Measurements from ENCODE around the gene PCCA.

Gene PCCA

GRCh38 chr13:100333141-100333540 lies 244.2 kb downstream of the PCCA start:
- Histone ChIP-seq H3K4me2 (ENCODE audit: low read length, poor library complexity, severe bottlenecking) (no peak overlapping the region), H2BK15ac (ENCODE audit: low read depth, poor library complexity, severe bottlenecking) (no peak overlapping the region), H3K18ac (ENCODE audit: low read depth in 1 of 2, low read length in 2 of 2) (no peak overlapping the region), H2BK5ac (ENCODE audit: low read depth, low read length, poor library complexity, severe bottlenecking) (no peak overlapping the region), H3K4me1 (ENCODE audit: control insufficient read depth, insufficient read depth, low read depth, low read length) (peaks cover 3% of the 10 kb centered on the region), H3K4me3 (ENCODE audit: insufficient read depth in 1 of 2, low read depth in 1 of 2, low read length in 2 of 2) (no peak overlapping the region), H3K14ac (ENCODE audit: low read length in 2 of 2) (no peak overlapping the region), H3K36me3 (ENCODE audit: control insufficient read depth in 1 of 2, insufficient read depth in 2 of 2, low read depth in 1 of 2, low read length in 2 of 2) (peaks cover 20 to 34% of the 10 kb centered on the region in 2 experiments), H4K91ac (ENCODE audit: low read length) (no peak overlapping the region), H3K9ac (ENCODE audit: low read length) (no peak overlapping the region), H3K23ac (ENCODE audit: low read length in 2 of 2) (no peak overlapping the region), H3K9me3 (ENCODE audit: control insufficient read depth, low read length) (peaks cover 20% of the 10 kb centered on the region), H2AK5ac (ENCODE audit: low read length, severe bottlenecking) (no peak overlapping the region), H3K27me3 (ENCODE audit: control insufficient read depth in 1 of 2, insufficient read depth in 1 of 2, low read length in 2 of 2) (no peaks in the 10 kb centered on the region), H2BK120ac (ENCODE audit: low read depth, low read length) (no peak overlapping the region), H3K27ac (ENCODE audit: low read length, poor library complexity, severe bottlenecking) (no peak overlapping the region), H4K8ac (ENCODE audit: low read length) (no peak overlapping the region), H3K79me1 (replicated peaks; ENCODE audit: low read length, poor library complexity, severe bottlenecking) (peaks cover 10% of the 10 kb centered on the region), H3K4ac (ENCODE audit: low read depth in 1 of 2, low read length in 2 of 2) (no peak overlapping the region), H2AFZ (ENCODE audit: low read depth, low read length) (no peak overlapping the region), H2BK12ac (ENCODE audit: low read length in 2 of 2) (no peak overlapping the region)
- DNase-seq, result no peak
- no CpG with 5 or more reads among the region's 1 CpG for WGBS

- no peak overlapping the region for H4K91ac ChIP-seq (ENCODE audit: low read length)
- H3K4me1 ChIP-seq (ENCODE audit: control insufficient read depth, insufficient read depth, low read depth, low read length), result peaks cover 3% of the 10 kb centered on the region
- no peak overlapping the region for H3K4me2 ChIP-seq (ENCODE audit: low read length, poor library complexity, severe bottlenecking)
- H2AK5ac ChIP-seq (ENCODE audit: low read length, severe bottlenecking), result no peak overlapping the region
- H3K27ac ChIP-seq (ENCODE audit: low read length, poor library complexity, severe bottlenecking), result peak overlapping the region; percentile 49
- H2BK5ac ChIP-seq (ENCODE audit: low read depth, low read length, poor library complexity, severe bottlenecking), result no peak overlapping the region
- no peak overlapping the region for H3K4me3 ChIP-seq (ENCODE audit: insufficient read depth in 1 of 2, low read depth in 1 of 2, low read length in 2 of 2)
- no peak overlapping the region for H3K23ac ChIP-seq (ENCODE audit: low read length in 2 of 2)
- WGBS, result no CpG with 5 or more reads among the region's 1 CpG
- no peak overlapping the region for H2AFZ ChIP-seq (ENCODE audit: low read depth, low read length)
- H3K14ac ChIP-seq (ENCODE audit: low read length in 2 of 2), result no peak overlapping the region
- no peak overlapping the region for H2BK120ac ChIP-seq (ENCODE audit: low read depth, low read length)
- H3K9ac ChIP-seq (ENCODE audit: low read length), result no peak overlapping the region
- H3K79me1 ChIP-seq (replicated peaks; ENCODE audit: low read length, poor library complexity, severe bottlenecking), result peaks cover 9% of the 10 kb centered on the region
- no peak for DNase-seq
- no peak overlapping the region for H3K18ac ChIP-seq (ENCODE audit: low read depth in 1 of 2, low read length in 2 of 2)
- no peak overlapping the region for H2BK15ac ChIP-seq (ENCODE audit: low read depth, poor library complexity, severe bottlenecking)
- peaks cover 20% of the 10 kb centered on the region for H3K9me3 ChIP-seq (ENCODE audit: control insufficient read depth, low read length)
- no peak overlapping the region for H3K4ac ChIP-seq (ENCODE audit: low read depth in 1 of 2, low read length in 2 of 2)
- no peak overlapping the region for H4K8ac ChIP-seq (ENCODE audit: low read length)
- H3K36me3 ChIP-seq (ENCODE audit: control insufficient read depth in 1 of 2, insufficient read depth in 2 of 2, low read depth in 1 of 2, low read length in 2 of 2), result peaks cover 18 to 32% of the 10 kb centered on the region in 2 experiments
- H3K27me3 ChIP-seq (ENCODE audit: control insufficient read depth in 1 of 2, insufficient read depth in 1 of 2, low read length in 2 of 2), result no peaks in the 10 kb centered on the region
- H2BK12ac ChIP-seq (ENCODE audit: low read length in 2 of 2), result no peak overlapping the region
These were observed 245.3 kb downstream of the PCCA start for GRCh38 chr13:100334214-100334613.

- Histone ChIP-seq H3K9ac (ENCODE audit: low read length) (no peak overlapping the region), H4K8ac (ENCODE audit: low read length) (no peak overlapping the region), H2BK12ac (ENCODE audit: low read length in 2 of 2) (no peak overlapping the region), H3K4me1 (ENCODE audit: control insufficient read depth, insufficient read depth, low read depth, low read length) (peaks cover 3% of the 10 kb centered on the region), H3K27me3 (ENCODE audit: control insufficient read depth in 1 of 2, insufficient read depth in 1 of 2, low read length in 2 of 2) (no peaks in the 10 kb centered on the region), H2BK120ac (ENCODE audit: low read depth, low read length) (no peak overlapping the region), H3K27ac (ENCODE audit: low read length, poor library complexity, severe bottlenecking) (no peak overlapping the region), H3K18ac (ENCODE audit: low read depth in 1 of 2, low read length in 2 of 2) (no peak overlapping the region), H3K23ac (ENCODE audit: low read length in 2 of 2) (no peak overlapping the region), H3K36me3 (ENCODE audit: control insufficient read depth in 1 of 2, insufficient read depth in 2 of 2, low read depth in 1 of 2, low read length in 2 of 2) (peaks cover 17 to 36% of the 10 kb centered on the region in 2 experiments), H2AFZ (ENCODE audit: low read depth, low read length) (no peak overlapping the region), H3K4me2 (ENCODE audit: low read length, poor library complexity, severe bottlenecking) (no peak overlapping the region), H3K4me3 (ENCODE audit: insufficient read depth in 1 of 2, low read depth in 1 of 2, low read length in 2 of 2) (no peak overlapping the region), H3K9me3 (ENCODE audit: control insufficient read depth, low read length) (peaks cover 20% of the 10 kb centered on the region), H3K14ac (ENCODE audit: low read length in 2 of 2) (no peak overlapping the region), H2AK5ac (ENCODE audit: low read length, severe bottlenecking) (no peak overlapping the region), H3K79me1 (replicated peaks; ENCODE audit: low read length, poor library complexity, severe bottlenecking) (peaks cover 6% of the 10 kb centered on the region), H2BK5ac (ENCODE audit: low read depth, low read length, poor library complexity, severe bottlenecking) (no peak overlapping the region), H4K91ac (ENCODE audit: low read length) (no peak overlapping the region), H2BK15ac (ENCODE audit: low read depth, poor library complexity, severe bottlenecking) (no peak overlapping the region), H3K4ac (ENCODE audit: low read depth in 1 of 2, low read length in 2 of 2) (no peak overlapping the region)
- no peak for DNase-seq
- WGBS, result 97% methylated on average over 9 of the region's 9 CpGs
These were observed 248.1 kb downstream of the PCCA start for GRCh38 chr13:100336795-100337516.

GRCh38 chr13:100338275-100338674 lies 249.4 kb downstream of the PCCA start:
- no peak overlapping the region for H2AFZ ChIP-seq (ENCODE audit: low read depth, low read length)
- WGBS, result 100% methylated on average over 1 of the region's 1 CpG
- H2BK5ac ChIP-seq (ENCODE audit: low read depth, low read length, poor library complexity, severe bottlenecking), result no peak overlapping the region
- H3K23ac ChIP-seq (ENCODE audit: low read length in 2 of 2), result no peak overlapping the region
- no peak overlapping the region for H2AK5ac ChIP-seq (ENCODE audit: low read length, severe bottlenecking)
- H3K18ac ChIP-seq (ENCODE audit: low read depth in 1 of 2, low read length in 2 of 2), result no peak overlapping the region
- H3K4me3 ChIP-seq (ENCODE audit: insufficient read depth in 1 of 2, low read depth in 1 of 2, low read length in 2 of 2), result no peak overlapping the region
- no peaks in the 10 kb centered on the region for H3K27me3 ChIP-seq (ENCODE audit: control insufficient read depth in 1 of 2, insufficient read depth in 1 of 2, low read length in 2 of 2)
- DNase-seq, result no peak
- no peak overlapping the region for H2BK12ac ChIP-seq (ENCODE audit: low read length in 2 of 2)
- no peak overlapping the region for H3K9ac ChIP-seq (ENCODE audit: low read length)
- peaks cover 8% of the 10 kb centered on the region for H3K79me1 ChIP-seq (replicated peaks; ENCODE audit: low read length, poor library complexity, severe bottlenecking)
- no peak overlapping the region for H2BK15ac ChIP-seq (ENCODE audit: low read depth, poor library complexity, severe bottlenecking)
- H3K4me2 ChIP-seq (ENCODE audit: low read length, poor library complexity, severe bottlenecking), result no peak overlapping the region
- no peak overlapping the region for H2BK120ac ChIP-seq (ENCODE audit: low read depth, low read length)
- H3K27ac ChIP-seq (ENCODE audit: low read length, poor library complexity, severe bottlenecking), result no peak overlapping the region
- H3K4me1 ChIP-seq (ENCODE audit: control insufficient read depth, insufficient read depth, low read depth, low read length), result peaks cover 3% of the 10 kb centered on the region
- no peak overlapping the region for H3K14ac ChIP-seq (ENCODE audit: low read length in 2 of 2)
- H4K91ac ChIP-seq (ENCODE audit: low read length), result no peak overlapping the region
- peaks cover 24 to 41% of the 10 kb centered on the region in 2 experiments for H3K36me3 ChIP-seq (ENCODE audit: control insufficient read depth in 1 of 2, insufficient read depth in 2 of 2, low read depth in 1 of 2, low read length in 2 of 2)
- no peak overlapping the region for H4K8ac ChIP-seq (ENCODE audit: low read length)
- peaks cover 20% of the 10 kb centered on the region for H3K9me3 ChIP-seq (ENCODE audit: control insufficient read depth, low read length)
- no peak overlapping the region for H3K4ac ChIP-seq (ENCODE audit: low read depth in 1 of 2, low read length in 2 of 2)

Measured in mesenchymal stem cell (in vitro differentiated cells and primary cell).